ENCODE data around the gene DDX42. TPM values are rescaled to one million over a fixed set of nuclear protein-coding genes. Genes with fewer than 3 reads are reported as not detected.

The DDX42 gene
- total and polyA plus RNA-seq, 9 of the 15 experiments (the other 6 are each of a cell fraction or from before 2014, with no cell fraction given): 16.5 to 149 (median 87.6) TPM

GRCh38 chr17:63827002-63827800 lies 53.2 kb downstream of the DDX42 start, which contains the start of the genes FTSJ3 and PSMC5 (continued):
- TF ChIP-seq ZBTB43 (CRISPR knock-in tag; IDR thresholded peaks at IDR 0.05) (no peak; the same call in 1 of the 2 replicates), KLF1 (tag; IDR thresholded peaks at IDR 0.05) (no peak), DMBX1 (CRISPR knock-in tag; IDR thresholded peaks at IDR 0.05; ENCODE audit: borderline replicate concordance) (no peak), ZNF12 (CRISPR knock-in tag; IDR thresholded peaks at IDR 0.05) (no peak), RBM22 (IDR thresholded peaks at IDR 0.05; ENCODE audit: low read depth, low read length, poor library complexity, severe bottlenecking) (peak; percentile 71), ZFP1 (CRISPR knock-in tag; IDR thresholded peaks at IDR 0.05) (no peak), DDX20 (tag; IDR thresholded peaks at IDR 0.05; ENCODE audit: low read depth) (0 out of 2 replicates have a peak, but pooled peaks have one; percentile 47), SMARCE1 (IDR thresholded peaks at IDR 0.05) (no peak), EWSR1 (IDR thresholded peaks at IDR 0.05; ENCODE audit: borderline replicate concordance, low read depth, partially characterized antibody) (no peak), SIN3A (IDR thresholded peaks at IDR 0.05; ENCODE audit: borderline replicate concordance in 2 of 2, control insufficient read depth in 1 of 2, low read depth in 2 of 2, low read length in 2 of 2) (peak; percentile 68 to 93), NFE2L1 (tag; IDR thresholded peaks at IDR 0.05; ENCODE audit: borderline replicate concordance, low read depth) (no peak), PHF20 (IDR thresholded peaks at IDR 0.05; ENCODE audit: partially characterized antibody) (peak; percentile 76), ZHX1 (conservative IDR thresholded peaks at IDR 0.05; ENCODE audit: low read length) (no peak), POU5F1 (IDR thresholded peaks at IDR 0.05; ENCODE audit: borderline replicate concordance, low read depth, low read length, partially characterized antibody) (no peak), PHF8 (IDR thresholded peaks at IDR 0.05; ENCODE audit: borderline replicate concordance, low read length) (peak; percentile 90), EP300 (IDR thresholded peaks at IDR 0.05; ENCODE audit: low read length) (no peak)
- TF ChIP-seq, protein P1, sequence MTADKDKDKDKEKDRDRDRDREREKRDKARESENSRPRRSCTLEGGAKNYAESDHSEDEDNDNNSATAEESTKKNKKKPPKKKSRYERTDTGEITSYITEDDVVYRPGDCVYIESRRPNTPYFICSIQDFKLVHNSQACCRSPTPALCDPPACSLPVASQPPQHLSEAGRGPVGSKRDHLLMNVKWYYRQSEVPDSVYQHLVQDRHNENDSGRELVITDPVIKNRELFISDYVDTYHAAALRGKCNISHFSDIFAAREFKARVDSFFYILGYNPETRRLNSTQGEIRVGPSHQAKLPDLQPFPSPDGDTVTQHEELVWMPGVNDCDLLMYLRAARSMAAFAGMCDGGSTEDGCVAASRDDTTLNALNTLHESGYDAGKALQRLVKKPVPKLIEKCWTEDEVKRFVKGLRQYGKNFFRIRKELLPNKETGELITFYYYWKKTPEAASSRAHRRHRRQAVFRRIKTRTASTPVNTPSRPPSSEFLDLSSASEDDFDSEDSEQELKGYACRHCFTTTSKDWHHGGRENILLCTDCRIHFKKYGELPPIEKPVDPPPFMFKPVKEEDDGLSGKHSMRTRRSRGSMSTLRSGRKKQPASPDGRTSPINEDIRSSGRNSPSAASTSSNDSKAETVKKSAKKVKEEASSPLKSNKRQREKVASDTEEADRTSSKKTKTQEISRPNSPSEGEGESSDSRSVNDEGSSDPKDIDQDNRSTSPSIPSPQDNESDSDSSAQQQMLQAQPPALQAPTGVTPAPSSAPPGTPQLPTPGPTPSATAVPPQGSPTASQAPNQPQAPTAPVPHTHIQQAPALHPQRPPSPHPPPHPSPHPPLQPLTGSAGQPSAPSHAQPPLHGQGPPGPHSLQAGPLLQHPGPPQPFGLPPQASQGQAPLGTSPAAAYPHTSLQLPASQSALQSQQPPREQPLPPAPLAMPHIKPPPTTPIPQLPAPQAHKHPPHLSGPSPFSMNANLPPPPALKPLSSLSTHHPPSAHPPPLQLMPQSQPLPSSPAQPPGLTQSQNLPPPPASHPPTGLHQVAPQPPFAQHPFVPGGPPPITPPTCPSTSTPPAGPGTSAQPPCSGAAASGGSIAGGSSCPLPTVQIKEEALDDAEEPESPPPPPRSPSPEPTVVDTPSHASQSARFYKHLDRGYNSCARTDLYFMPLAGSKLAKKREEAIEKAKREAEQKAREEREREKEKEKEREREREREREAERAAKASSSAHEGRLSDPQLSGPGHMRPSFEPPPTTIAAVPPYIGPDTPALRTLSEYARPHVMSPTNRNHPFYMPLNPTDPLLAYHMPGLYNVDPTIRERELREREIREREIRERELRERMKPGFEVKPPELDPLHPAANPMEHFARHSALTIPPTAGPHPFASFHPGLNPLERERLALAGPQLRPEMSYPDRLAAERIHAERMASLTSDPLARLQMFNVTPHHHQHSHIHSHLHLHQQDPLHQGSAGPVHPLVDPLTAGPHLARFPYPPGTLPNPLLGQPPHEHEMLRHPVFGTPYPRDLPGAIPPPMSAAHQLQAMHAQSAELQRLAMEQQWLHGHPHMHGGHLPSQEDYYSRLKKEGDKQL (CRISPR knock-in tag; IDR thresholded peaks at IDR 0.05; ENCODE audit: borderline replicate concordance): no peak
